Measurements from ENCODE around the gene RAMP1. TPM values are rescaled to one million over a fixed set of nuclear protein-coding genes. Genes with fewer than 3 reads are reported as not detected.

Gene RAMP1
- total RNA-seq, 4 donors from 2014 or later, result 28.7 to 168 (median 71.8) TPM

DNA sequence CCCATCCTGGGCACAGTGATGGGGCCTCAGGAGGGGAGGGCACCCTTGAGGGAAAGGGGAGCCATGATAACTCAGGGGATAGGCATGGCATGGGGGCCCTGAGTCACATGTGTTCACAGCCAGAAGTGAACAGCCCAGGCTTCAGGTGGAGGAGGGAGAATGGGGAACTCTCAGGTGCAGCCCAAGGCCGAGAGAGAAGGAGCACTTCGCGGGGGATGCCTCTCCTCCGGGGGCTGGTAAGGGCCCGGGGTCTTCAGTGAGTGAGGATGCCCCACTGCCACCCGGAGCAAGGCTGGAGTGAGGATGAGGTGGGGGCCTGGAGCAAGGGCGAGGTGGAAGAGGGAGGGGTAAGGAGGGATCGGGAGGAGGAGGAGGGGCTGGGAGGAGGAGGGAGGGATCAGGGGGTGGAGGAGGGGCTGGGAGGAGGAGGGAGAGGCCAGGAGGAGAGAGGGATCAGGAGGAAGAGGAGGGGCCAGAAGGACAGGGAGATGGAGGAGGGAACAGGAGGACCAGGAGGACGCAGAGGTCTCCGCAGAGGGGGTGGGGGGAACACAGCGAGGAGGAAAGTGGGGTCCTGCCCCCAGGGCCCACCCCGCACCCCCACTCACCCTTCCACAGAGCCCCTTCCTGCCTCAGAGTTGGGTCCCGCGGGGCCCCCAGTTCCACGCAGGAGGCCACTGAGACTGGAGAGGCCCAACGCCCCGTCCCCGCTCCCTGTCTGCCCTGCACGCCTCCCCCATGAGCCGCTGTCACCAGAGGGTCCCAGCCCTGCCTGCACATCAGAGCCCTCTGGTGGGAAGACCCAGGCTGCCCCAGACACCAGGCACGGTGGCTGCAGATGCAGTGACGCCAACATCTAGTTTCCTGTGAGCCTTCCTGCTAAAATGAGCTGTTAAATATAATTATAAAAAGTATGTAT is 42.8 kb downstream of the RAMP1 start:
- TF ChIP-seq POLR2A (IDR thresholded peaks at IDR 0.05) (no peak), CTCF (IDR thresholded peaks at IDR 0.05 in 4 of 5, conservative IDR thresholded peaks at IDR 0.05 in 1 of 5) (no peak)
- no peaks in the 10 kb centered on the region for H3K9me3 ChIP-seq
- in situ Hi-C loops (cut with MboI; ENCODE audit: low sequenced_read_pairs in 4 of 4) (no loop called here), intact Hi-C loops (cut with DNase I; ENCODE audit: low total_unique reads) (no loop called here)
- peaks cover 33 to 46% of the 10 kb centered on the region in 2 donors for H3K4me1 ChIP-seq
- no peak overlapping the region for H3K4me3 ChIP-seq
- H3K36me3 ChIP-seq, result no peaks in the 10 kb centered on the region
- H3K27me3 ChIP-seq, result no peaks in the 10 kb centered on the region
- ATAC-seq, result no peak
- DNase-seq, result no peak
- H3K27ac ChIP-seq, result peak overlapping the region; percentile 12 to 99 (median 98)

DNA sequence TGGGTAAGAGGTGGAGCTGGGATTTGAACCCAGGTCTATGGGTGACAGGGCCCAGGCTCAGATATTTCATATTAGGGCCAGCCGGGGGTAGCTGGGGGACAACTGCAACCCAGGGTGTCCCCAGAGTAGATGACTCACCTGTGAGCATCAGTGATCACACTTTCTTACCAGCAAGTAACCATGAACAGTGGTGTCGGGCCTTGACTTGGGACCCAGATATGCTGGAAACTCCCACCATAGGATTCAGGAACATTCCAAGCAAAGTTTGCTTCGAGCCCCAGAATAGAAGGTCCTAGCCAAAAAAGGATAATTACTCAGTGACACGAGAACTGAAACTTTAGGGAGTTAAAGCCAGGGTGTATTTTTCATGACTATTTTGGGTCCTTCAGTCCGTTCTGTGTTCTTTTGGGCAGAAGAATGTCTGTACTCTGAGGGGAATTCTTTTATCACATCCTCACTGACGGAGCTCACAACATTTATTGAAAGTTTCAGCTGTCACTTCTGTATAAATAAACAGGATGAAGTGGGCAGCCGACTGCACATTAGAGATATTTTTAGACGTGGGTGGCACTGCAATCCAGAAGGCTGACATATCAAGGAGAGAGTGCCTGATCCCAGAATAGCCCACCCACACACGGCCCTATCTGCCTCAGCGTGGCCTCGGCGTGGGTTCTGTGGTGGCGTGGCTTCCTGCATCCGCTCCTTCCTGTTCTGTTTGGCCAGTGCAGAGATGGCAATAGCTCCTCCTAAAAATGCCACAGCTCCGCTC is 45.6 kb downstream of the RAMP1 start:
- peak; percentile 96 for ATAC-seq
- peak; percentile 61 to 81 for DNase-seq
- Histone ChIP-seq H3K4me3 (peak overlapping the region; percentile 15 to 29 (median 20)), H3K9me3 (no peaks in the 10 kb centered on the region), H3K27ac (peak overlapping the region; percentile 85 to 99 (median 98)), H3K27me3 (no peaks in the 10 kb centered on the region), H3K4me1 (peaks cover 12 to 20% of the 10 kb centered on the region in 2 donors), H3K36me3 (no peaks in the 10 kb centered on the region)
- TF ChIP-seq POLR2A (IDR thresholded peaks at IDR 0.05) (peak; percentile 69), CTCF (IDR thresholded peaks at IDR 0.05 in 4 of 5, conservative IDR thresholded peaks at IDR 0.05 in 1 of 5) (peak in 2 of 5 experiments; percentile 7 to 18)
- in situ Hi-C loops (cut with MboI; ENCODE audit: low sequenced_read_pairs in 4 of 4) (no loop called here), intact Hi-C loops (cut with DNase I; ENCODE audit: low total_unique reads) (no loop called here)

GRCh38 chr2:237907144-237907543 is 47.7 kb downstream of the RAMP1 start:
- H3K27me3 ChIP-seq, result no peaks in the 10 kb centered on the region
- DNase-seq (no peak), ATAC-seq (no peak)
- in situ Hi-C loops (cut with MboI; ENCODE audit: low sequenced_read_pairs in 4 of 4) (no loop called here), intact Hi-C loops (cut with DNase I; ENCODE audit: low total_unique reads) (no loop called here)
- H3K4me3 ChIP-seq, result no peak overlapping the region
- peak overlapping the region in 2 of 4 donors; percentile 98 to 99 for H3K27ac ChIP-seq
- no peaks in the 10 kb centered on the region for H3K9me3 ChIP-seq
- TF ChIP-seq CTCF (IDR thresholded peaks at IDR 0.05 in 4 of 5, conservative IDR thresholded peaks at IDR 0.05 in 1 of 5) (no peak), POLR2A (IDR thresholded peaks at IDR 0.05) (no peak)
- H3K36me3 ChIP-seq, result no peaks in the 10 kb centered on the region
- peaks cover 12 to 17% of the 10 kb centered on the region in 2 donors for H3K4me1 ChIP-seq

DNA sequence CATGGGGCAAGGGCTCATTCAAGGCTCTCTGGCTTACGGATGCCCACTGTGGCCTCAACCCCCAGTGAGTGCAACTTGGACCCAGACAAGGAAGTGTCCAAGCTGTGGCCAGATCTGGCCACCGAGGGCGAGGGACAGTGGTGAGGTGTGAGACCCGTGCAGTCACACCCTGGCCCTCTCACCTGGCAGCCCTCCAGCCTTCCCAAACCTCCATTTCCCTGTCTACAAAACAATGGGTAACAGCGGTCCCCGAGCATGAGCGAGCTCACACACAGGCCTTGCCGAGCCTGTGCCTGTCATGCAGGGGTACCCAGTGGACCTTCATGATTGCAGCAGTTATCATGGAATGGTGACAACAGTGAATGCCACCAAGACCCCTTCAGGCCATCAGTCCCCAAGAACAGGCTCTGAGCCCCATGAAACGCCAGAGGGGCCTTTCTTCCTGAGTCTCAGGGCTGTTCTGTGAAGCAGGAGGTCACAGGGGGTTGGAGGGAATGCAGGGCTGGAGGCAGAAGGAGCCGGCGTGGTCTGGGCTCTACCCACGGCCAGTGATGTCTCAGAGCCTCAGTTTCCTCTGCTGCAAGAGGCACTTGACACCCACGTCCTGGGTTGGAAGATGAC is 49.8 kb downstream of the RAMP1 start:
- in situ Hi-C loops (cut with MboI; ENCODE audit: low sequenced_read_pairs in 4 of 4) (no loop called here), intact Hi-C loops (cut with DNase I; ENCODE audit: low total_unique reads) (no loop called here)
- ATAC-seq (no peak), DNase-seq (no peak)
- no peaks in the 10 kb centered on the region for H3K36me3 ChIP-seq
- no peaks in the 10 kb centered on the region for H3K27me3 ChIP-seq
- H3K4me3 ChIP-seq, result no peak overlapping the region
- peaks cover 12 to 15% of the 10 kb centered on the region in 2 donors for H3K4me1 ChIP-seq
- TF ChIP-seq POLR2A (IDR thresholded peaks at IDR 0.05) (no peak), CTCF (IDR thresholded peaks at IDR 0.05 in 4 of 5, conservative IDR thresholded peaks at IDR 0.05 in 1 of 5) (no peak)
- no peaks in the 10 kb centered on the region for H3K9me3 ChIP-seq
- H3K27ac ChIP-seq, result peak overlapping the region in 1 of 4 donors; percentile 98
